Umbilical cord (tissue), 2 donors: ENCODE measurements around the gene TMEM121. TPM values are rescaled to one million over a fixed set of nuclear protein-coding genes. Genes with fewer than 3 reads are reported as not detected.

Experiments used
- DNase-seq: peaks from one replicate; pipeline ENCODE4 v3.0.0-alpha.2; 2015; ENCODE audit warnings: low spot score
- total RNA-seq: library from RNA; depleted of rRNA; stranded (reverse); fragments of >200 nt; gene quantifications from one replicate; pipeline ENCODE4 v1.2.3, GENCODE V29; 2014; ENCODE audit warnings: low replicate concordance; ENCODE audit not compliant: insufficient read depth

The TMEM121 gene
- total RNA-seq, 1 donor from 2014 or later = 6.0 TPM

GRCh38 chr14:105527826-105528585 is 1.6 kb downstream of the TMEM121 start:
- peak; percentile 74 for DNase-seq

- DNase-seq = no peak
Observed at GRCh38 chr14:105528586-105529318, 2.4 kb downstream of the TMEM121 start.

- no peak for DNase-seq
Observed at GRCh38 chr14:105529319-105529568, 2.9 kb downstream of the TMEM121 start.

- DNase-seq = no peak
Observed at GRCh38 chr14:105529569-105530284, 3.3 kb downstream of the TMEM121 start.

DNA sequence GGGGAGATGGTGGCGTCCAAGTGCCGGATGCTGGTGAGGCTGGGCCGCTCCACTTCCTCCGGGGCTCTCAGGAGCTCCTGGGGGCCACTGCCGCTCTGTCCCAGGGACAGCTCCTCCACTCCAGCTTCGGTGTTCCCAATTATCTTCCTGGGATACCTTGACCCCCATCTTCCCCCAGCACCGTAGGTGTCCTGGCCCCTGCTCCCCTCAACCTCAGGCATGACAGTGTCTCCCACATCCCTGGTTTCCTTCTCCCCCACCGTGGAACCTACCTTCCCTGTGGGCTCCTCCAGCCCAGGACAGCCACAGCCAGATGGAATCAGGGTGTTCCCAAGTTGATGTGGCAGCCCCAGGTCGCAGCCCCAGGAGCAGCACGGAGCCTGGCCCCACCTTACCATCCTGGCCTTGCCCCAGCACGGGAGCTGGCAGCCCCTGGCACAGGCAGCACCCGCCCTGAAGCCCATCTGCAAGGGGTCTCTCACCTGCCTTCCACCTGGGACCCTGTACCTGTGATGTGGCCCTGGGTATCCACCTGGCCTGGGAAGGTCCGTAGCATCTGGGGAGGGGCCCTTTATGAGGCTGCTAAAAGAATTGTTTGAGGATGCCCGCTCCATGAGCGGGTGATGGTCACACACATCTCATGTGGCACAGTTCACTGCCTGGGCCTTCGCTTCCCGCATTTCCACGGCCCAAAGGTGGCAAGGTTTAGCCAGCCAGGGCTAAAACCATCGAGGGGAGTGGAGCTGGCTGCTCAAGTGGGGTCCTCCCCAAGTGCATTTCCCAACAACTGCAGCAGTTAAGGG is 4.1 kb downstream of the TMEM121 start:
- no peak for DNase-seq

- DNase-seq = no peak
Observed at GRCh38 chr14:105531088-105531893, 4.9 kb downstream of the TMEM121 start.

GRCh38 chr14:105531894-105532623 is 5.7 kb downstream of the TMEM121 start:
- DNase-seq = no peak

GRCh38 chr14:105532735-105533141 is 6.4 kb downstream of the TMEM121 start:
- no peak for DNase-seq

DNA sequence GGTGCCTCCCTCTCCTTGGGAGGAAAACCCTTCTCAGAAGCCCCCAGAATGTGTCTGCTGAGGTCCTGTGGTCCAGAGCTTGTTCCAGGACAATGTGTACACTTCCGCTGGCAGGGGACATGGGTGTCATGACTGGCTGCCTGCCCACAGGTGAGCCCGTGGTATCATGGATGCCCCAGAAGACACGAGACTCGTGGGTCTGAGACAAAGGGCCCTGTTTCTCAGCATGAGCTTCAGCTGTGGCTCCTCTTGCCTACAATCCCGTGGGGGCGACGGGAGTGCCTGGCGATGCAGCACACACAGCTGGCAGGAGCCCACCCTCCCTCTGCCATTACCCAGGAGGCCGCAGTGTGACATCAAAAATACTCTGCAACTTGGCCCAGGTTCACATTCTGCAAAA is 7.0 kb downstream of the TMEM121 start:
- DNase-seq = no peak

- DNase-seq = no peak
Observed at GRCh38 chr14:105533811-105534498, 7.6 kb downstream of the TMEM121 start.

DNA sequence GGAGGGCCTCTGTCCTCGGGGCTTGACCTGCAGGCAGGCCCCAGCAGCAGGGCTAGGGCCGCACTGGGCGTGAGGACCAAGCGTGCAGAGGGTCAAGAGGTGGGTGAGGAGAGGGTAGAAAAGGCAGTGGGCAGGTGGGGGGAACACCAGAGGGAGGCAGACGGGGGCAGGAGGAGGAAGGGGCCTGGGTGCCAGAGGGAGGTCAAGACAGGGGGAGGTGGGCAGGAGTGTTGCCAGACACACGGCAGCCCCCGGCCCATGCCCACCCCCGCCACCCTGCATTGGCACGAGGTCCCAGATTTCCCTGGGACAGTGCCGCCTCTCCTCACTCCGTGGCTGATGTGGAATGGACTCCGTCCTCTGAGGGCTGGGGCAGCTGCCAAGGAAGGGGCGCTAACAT is 8.2 kb downstream of the TMEM121 start:
- DNase-seq = no peak

- no peak for DNase-seq
Observed at GRCh38 chr14:105536051-105536450, 9.7 kb downstream of the TMEM121 start.

GRCh38 chr14:105536691-105537579 is 10.6 kb downstream of the TMEM121 start:
- no peak for DNase-seq

GRCh38 chr14:105537580-105538474 is 11.4 kb downstream of the TMEM121 start:
- no peak for DNase-seq

DNA sequence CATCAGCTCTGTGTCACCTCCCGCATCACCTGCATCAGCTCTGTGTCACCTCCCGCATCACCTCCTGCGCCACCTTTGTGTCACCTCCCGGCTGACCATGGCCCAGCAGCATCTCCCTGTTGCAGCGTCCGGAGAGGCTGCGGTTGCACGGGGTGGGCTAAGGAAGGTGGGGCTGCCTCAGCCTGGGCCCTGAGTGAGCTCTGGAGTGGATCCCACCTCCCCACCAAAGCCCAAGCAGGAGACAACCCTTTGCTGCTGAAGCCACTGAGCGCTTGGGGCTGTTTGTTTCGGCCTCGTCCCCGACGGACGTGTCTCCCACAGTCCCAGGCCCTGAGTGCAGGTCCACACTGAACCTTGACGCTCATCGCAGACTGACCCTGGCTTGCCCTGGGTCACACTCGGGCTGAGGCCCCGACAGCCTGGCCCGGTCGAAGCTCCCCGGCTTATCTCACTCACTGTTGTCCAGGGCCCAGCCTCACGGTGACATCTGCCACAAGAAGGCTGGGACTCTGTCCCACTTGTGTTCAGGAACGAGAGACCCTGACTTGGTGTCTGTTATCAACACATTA is 12.2 kb downstream of the TMEM121 start:
- no peak for DNase-seq

- no peak for DNase-seq
Observed at GRCh38 chr14:105540811-105541210, 14.4 kb downstream of the TMEM121 start.

DNA sequence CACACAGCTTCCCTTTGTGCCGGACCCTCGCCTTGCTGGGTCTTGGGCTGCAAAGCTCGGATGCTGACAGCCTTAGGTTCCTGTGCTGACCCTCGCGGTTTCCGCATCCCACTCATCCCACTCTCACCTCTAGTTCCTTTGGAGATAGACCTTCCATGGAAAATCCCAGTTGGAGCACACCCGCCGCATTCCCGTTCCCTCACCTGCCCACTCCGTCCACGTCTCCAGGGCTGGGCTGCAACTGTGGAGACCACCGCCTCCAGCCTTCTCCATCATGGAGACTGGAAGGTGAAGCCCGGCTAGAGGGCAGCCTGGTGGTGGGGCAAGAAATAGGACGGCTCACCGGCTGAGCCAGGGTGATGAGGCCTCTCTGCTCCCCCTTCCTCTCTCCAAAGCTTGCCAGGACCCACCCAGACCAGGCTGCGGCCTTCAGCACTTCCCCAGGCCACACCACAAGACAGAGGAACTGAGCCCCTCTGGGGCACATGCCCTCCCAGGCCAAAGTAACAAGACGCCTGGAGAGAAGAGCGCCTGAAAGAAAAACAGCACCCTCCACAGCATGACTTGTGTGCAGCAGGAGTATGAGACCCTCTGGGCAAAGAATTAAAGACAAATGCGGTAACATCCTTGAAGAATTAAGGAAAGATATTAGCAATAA is 15.0 kb downstream of the TMEM121 start:
- no peak for DNase-seq
